GM18498 (cell line): ENCODE data around the gene HCAR2.
A peak's percentile ranks its signal among the peaks of the same experiment; 100 is the strongest.
"Not testable (repeated sequence)": the region's sequence is repeated elsewhere in the genome, so short reads cannot be mapped to it uniquely, and the experiment has no call there.

Experiments
- ATAC-seq: cut with Tn5 transposase; IDR thresholded peaks from one replicate; pipeline ENCODE4 v1.9.1; 2021; ENCODE audit warnings: mild to moderate bottlenecking, moderate library complexity; ENCODE audit not compliant: unreplicated experiment

HCAR2 gene

DNA sequence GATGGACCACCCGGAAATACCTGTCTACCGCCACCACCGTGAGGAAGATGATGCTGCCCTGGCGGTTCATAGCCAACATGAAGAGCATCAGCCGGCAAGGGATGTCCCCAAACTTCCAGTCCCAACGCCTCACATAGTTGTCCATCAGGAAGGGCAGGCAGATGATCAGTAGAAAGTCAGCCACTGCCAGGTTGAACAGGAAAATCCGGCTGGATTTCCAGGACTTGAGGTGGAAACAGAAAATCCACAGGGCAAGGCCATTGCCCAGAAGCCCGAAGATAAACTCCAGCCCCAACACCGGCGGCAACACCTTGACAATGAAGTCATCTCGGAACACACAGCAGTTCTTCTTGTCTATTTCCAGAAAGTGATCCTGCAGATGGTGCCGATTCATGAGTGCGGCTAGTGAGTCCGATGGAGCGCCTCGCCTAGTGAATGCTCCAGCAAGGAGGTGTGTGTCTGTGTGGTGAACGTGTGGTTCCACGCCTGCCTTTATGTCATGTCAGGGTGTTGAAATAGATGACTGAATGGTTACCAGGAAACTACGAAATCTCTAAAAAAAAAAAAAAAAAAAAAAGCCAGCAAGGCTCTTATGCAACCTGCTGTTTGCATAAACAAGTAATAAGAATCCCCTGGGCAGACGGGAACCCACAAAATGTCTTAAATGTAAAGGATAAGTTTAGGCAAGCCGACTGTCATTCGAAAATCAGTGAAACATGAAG is at the start of gene HCAR2:
Gene HCAR2, minus strand, starts transcription at position 468 of the 722 bp plus-strand sequence. Its CDS starts 74 bp downstream, at position 394.
- ATAC-seq: not testable (repeated sequence)

DNA sequence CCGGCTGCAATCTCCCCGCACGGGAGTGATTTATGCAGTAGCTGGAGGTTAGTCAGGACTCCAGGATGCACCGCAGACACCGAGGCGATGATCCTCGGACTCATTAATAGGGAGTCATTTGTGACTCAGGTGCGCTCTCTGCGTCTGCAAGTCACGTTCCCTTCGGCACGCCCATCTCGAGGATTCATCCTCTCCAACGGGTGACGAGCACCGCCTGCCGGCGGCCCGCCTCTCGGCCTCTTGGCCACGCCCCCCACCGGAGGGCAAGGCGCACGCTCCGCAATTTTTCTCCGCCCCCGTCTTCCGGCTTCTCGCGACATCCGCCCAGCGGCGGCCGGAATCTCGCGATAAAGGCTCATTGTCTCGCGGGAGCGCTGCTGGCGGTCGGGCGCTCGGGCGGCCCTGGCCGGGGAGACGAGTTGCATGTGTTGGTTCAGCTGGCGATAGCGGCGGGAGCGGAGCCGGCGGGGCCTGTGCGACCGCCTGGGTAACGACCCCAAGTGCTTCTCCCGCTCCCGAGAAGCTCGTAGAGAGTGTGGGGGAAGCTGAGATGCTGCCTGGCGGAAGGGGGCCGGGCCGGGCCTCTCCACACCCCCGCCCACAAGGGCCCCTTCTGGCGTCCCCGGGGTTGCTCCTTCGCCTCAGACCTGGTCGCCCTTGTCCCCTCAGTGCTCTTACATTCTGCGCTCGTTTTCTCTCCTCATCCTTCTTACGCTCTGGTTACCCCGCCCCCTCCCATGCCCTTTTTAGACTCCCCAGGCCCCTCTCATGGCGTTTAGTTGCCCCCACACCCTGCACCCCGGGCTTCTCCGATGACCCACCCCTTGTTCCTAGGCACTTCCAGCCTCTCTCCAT is 49.5 kb upstream of the HCAR2 start, which contains the start of gene DENR:
Gene DENR, plus strand, starts transcription at position 361 of the 855 bp plus-strand sequence. CDS start 878 bp downstream, outside the sequence.
- peak; percentile 96 for ATAC-seq

DNA sequence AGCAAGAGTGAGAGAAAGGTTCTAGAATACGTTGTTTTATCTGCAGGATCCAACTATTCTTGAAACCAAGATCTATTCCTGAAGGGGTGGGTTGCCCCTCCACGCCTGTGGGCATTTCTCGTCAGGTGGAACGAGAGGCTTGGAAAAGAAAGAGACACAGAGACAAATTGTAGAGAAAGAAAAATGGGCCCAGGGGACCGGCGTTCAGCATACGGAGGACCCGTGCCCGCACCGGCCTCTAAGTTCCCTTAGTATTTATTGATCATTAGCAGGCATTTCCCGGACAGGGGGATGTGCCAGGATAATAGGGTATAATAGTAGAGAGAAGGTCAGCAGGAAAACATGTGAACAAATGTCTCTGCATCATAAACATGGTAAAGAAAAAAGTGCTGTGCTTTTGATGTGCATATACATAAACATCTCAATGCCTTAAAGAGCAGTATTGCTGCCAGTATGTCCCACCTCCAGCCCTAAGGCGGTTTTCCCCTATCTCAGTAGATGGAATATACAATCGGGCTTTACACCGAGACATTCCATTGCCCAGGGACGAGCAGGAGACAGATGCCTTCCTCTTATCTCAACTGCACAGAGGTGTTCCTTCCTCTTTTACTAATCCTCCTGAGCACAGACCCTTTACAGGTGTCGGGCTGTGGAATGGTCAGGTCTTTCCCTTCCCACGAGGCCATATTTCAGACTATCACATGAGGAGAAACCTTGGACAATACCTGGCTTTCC is 47.8 kb upstream of the HCAR2 start:
- not testable (repeated sequence) for ATAC-seq

GRCh38 chr12:122749569-122750332 is 46.6 kb upstream of the HCAR2 start:
- no peak for ATAC-seq

- no peak for ATAC-seq
Measured at GRCh38 chr12:122747224-122748135, 44.3 kb upstream of the HCAR2 start.

GRCh38 chr12:122743895-122744525 is 40.9 kb upstream of the HCAR2 start:
- ATAC-seq: no peak

- no peak for ATAC-seq
Measured at GRCh38 chr12:122740351-122740750, 37.2 kb upstream of the HCAR2 start.

GRCh38 chr12:122738571-122738970 is 35.4 kb upstream of the HCAR2 start:
- no peak for ATAC-seq

- no peak for ATAC-seq
Measured at GRCh38 chr12:122732611-122733010, 29.5 kb upstream of the HCAR2 start.

DNA sequence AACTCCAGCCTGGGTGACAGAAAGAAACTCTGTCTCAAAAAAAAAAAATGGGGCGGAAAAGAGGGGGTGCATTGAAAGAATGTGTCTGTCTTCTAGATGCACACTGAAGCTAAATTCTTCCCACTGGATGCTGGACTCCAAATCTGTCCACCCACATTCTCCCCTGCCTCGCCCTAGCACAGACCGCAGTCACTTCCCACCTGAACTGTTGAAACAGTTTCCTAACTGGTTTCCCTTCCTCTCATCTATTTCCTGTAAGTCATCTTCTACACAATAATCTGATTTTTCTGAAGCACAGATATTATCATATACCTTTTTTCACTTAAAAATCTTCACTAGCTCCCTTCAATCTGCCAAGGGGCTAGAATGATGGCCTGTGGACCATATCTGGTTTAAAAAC is 29.0 kb upstream of the HCAR2 start:
- ATAC-seq: no peak

DNA sequence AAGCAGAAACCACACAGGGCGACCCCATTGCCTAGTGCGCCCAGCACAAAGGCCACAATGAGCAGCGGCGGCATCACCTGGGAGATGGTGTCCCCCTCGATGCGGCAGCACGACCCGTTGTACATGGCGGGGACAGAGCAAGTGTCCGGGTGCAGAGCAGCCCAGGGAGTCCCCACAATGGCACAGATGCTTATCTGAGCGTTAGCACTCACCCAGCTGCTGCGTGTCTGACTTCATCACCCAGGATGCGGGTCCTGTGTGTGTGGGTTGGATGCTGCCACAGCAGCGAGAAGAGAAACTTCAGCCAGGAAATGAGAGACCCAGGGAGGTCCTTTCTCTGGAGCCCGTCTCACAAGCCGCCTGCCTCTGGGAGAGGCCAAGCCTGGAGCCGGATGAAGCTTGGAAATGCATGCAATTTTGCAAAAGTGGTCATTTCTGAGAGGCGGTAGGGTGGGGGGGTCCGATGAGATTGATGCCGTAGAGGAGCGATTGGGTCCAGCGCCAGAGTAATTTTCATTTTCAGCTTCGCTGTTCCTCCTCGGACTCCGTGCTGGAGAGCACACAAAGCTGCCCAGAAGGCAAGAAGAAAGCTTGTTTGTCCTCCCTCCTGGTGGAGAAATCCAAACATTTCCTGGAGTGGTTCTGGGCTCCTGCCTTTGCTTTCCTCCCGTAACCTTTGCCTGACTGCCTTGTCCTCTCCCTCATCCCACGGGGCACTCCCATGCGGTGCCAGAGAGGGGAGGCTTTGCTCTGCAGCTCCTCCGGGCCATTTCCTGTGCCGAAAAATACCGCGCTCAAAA is 27.3 kb upstream of the HCAR2 start, which contains the start of gene HCAR1:
Gene HCAR1, minus strand, starts transcription at position 630 of the 800 bp plus-strand sequence. Its CDS starts 505 bp downstream, at position 125.
- ATAC-seq: no peak

GRCh38 chr12:122729583-122730214 is 26.5 kb upstream of the HCAR2 start:
- ATAC-seq: no peak

DNA sequence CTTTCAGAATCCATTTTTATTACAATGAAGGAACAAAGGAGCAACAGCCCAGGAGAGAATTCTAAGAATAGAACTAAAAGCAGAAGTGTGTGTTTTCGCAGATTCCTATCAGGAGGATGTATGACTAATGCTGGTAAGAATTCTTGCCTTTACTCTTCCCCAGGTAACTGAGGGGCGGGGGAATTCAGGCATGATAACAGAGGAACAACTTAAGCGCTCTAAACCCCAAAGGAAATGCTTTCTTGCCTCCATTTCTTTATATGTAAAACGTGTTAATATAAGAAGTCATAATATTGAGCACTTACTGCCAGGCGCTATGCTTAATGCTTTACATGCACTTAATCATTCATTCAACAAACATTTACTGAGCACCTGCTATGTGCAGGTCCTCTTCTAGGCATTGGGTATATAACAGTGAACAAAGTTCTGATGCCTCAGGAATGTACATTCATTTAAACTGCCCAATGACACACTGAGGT is 23.0 kb upstream of the HCAR2 start:
- ATAC-seq: no peak

DNA sequence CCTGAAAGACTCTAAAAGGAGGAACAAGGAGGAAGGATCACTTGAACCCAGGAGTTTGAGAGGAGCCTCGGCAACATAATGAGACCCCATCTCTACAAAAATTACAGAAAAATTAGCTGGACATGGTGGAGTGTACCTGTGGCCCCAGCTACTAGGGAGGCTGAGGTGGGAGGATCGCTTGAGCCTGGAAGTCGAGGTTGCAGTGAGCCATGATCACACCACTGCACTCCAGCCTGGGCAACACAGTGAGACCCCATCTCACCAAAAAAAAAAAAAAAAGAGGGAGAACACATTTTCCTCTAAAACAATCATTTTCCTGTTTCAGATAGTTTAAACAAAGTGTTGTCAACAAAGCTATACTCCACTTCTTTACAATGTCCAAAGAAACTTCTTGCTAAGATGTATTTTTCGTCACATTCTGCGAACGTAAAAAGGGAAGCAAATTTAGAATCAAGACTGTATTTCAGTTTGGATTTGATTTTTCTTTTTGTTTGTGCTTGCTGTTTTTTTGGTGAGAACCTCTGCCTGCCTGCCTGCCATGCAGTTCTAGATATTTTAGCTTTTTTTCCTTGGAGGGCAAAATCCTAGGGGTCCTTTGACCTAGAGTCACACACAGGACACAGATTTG is 22.4 kb upstream of the HCAR2 start:
- ATAC-seq: no peak

DNA sequence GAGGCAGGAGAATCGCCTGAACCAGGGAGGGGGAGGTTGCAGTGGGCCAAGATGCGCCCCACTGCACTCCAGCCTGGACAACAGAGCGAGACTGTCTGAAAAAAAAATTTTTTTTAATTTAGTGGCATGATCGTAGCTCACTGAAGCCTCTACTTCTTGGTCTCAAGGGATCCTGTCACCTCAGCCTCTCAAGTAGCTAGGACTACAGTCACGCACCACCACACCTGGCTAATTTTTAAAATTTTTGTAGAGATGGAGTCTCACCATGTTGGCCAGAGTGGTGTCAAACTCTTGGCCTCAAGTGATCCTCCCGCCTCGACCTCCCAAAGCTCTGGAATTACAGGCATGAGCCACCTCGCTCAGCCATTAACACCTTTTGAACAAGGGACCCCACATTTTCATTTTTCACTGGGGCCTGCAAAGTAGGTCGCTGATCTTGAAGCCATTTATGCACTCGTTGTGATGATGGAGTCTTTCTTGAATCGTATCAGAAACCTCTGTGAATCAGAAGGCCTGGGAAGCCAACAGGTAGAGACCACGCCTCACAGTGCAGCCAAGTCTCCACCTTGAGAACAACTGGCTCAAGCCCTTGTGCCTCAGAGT is 21.6 kb upstream of the HCAR2 start:
- ATAC-seq: no peak

DNA sequence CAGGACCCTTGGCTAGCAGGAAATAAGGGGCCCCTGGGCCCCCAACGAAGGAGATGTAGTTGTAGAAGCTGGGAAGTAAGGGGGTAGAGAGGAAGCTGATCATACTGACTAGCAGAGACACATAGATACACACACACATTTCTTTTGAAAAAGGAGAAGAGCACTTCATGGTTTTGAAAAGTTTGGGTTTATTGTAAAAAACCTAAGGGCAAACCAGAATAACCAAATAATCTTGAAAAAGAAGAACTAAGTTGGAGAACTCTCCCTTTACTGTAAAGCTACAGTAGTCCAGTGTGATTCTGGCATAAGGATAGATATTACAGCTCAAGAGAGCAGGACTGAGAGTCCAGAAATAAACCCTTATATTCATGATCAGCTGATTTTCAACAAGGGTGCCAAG is 19.2 kb upstream of the HCAR2 start:
- ATAC-seq: no peak
